ENCODE data around the gene ADARB2. TPM values are rescaled to one million over a fixed set of nuclear protein-coding genes. Genes with fewer than 3 reads are reported as not detected.

Gene ADARB2
- total and polyA plus RNA-seq, 4 donors: 0.22 to 1.3 (median 0.55) TPM

DNA sequence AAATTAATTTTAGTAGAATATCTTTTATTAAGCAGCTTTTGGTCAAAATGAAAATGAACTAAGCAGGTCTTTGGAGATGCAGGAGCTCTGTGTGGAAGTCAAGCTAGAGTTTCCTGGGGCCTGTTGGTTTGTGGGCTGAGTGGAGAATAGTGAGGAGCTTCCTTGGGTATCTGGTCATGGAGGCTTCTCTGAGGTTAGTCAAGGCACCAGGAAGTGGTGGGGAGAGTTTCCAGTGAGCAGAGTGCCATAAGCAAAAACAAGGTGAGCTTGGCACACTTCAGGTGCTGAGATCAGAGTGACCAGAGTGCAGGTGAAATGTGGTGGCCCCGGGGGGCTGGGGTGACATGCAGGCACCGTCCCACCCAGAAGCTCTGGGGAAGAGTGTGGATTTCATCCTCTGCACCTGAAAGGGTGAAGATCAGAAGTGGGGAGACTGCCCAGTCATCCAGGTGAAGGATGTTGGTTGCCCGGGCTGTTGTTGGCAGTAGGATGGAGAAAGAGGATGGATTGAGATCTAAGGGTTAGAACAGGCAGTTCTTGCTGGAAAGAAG is 603.8 kb downstream of the ADARB2 start:
- ATAC-seq (ENCODE audit: insufficient read depth, low FRiP score) (no peak), DNase-seq (no peak)
- H3K9ac ChIP-seq (ENCODE audit: insufficient read depth in 1 of 2, low read length in 2 of 2): no peak overlapping the region
- no peaks in the 10 kb centered on the region for H3K4me1 ChIP-seq (ENCODE audit: control insufficient read depth in 5 of 5, insufficient read depth in 5 of 5, low read length in 5 of 5)
- H3K27me3 ChIP-seq (ENCODE audit: control insufficient read depth in 3 of 3, insufficient read depth in 3 of 3, low read length in 2 of 3): no peaks in the 10 kb centered on the region
- 95 to 96% methylated on average over 3 of the region's 3 CpGs for WGBS, 2 donors
- no peak for TF ChIP-seq CTCF (IDR thresholded peaks at IDR 0.05; ENCODE audit: control extremely low read depth, extremely low read depth)
- H3K9me3 ChIP-seq (ENCODE audit: control insufficient read depth in 4 of 4, insufficient read depth in 3 of 4, low read length in 3 of 4): peaks cover 0 to 3% (median under 1%) of the 10 kb centered on the region in 4 donors
- H3K27ac ChIP-seq (ENCODE audit: low read depth in 1 of 2, low read length in 1 of 2): no peak overlapping the region
- peaks cover 14 to 25% (median 22%) of the 10 kb centered on the region in 4 donors for H3K36me3 ChIP-seq (ENCODE audit: control insufficient read depth in 4 of 4, insufficient read depth in 4 of 4, low read length in 4 of 4)
- H3K4me3 ChIP-seq: no peak overlapping the region

DNA sequence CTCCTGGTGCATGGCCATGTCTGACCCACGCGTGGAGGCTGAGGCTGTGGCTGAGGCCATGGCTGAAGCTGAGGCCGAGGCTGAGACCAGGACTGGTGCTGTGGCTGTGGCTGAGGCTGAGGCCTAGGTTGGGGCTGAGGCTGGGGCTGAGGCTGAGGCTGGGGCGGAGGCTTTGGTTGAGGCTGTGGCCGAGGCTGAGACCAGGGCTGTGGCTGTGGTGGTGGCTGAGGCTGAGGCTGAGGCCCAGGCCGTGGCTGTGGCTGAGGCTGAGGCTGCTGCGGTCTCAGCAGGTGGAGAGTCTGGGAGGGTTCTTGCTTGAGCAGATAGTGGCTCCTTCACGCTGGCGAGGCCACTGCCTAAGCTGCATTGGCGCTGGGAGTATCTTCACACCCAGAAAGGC is 604.7 kb downstream of the ADARB2 start:
- Histone ChIP-seq H3K4me1 (ENCODE audit: control insufficient read depth in 5 of 5, insufficient read depth in 5 of 5, low read length in 5 of 5) (no peaks in the 10 kb centered on the region), H3K27ac (ENCODE audit: low read depth in 1 of 2, low read length in 1 of 2) (no peak overlapping the region), H3K36me3 (ENCODE audit: control insufficient read depth in 4 of 4, insufficient read depth in 4 of 4, low read length in 4 of 4) (peaks cover 14 to 25% (median 23%) of the 10 kb centered on the region in 4 donors), H3K4me3 (no peak overlapping the region), H3K9ac (ENCODE audit: insufficient read depth in 1 of 2, low read length in 2 of 2) (no peak overlapping the region), H3K9me3 (ENCODE audit: control insufficient read depth in 4 of 4, insufficient read depth in 3 of 4, low read length in 3 of 4) (no peaks in the 10 kb centered on the region), H3K27me3 (ENCODE audit: control insufficient read depth in 3 of 3, insufficient read depth in 3 of 3, low read length in 2 of 3) (no peaks in the 10 kb centered on the region)
- TF ChIP-seq CTCF (IDR thresholded peaks at IDR 0.05; ENCODE audit: control extremely low read depth, extremely low read depth): no peak
- 83 to 92% methylated on average over 10 of the region's 10 CpGs for WGBS, 2 donors
- ATAC-seq (ENCODE audit: insufficient read depth, low FRiP score) (no peak), DNase-seq (no peak)

DNA sequence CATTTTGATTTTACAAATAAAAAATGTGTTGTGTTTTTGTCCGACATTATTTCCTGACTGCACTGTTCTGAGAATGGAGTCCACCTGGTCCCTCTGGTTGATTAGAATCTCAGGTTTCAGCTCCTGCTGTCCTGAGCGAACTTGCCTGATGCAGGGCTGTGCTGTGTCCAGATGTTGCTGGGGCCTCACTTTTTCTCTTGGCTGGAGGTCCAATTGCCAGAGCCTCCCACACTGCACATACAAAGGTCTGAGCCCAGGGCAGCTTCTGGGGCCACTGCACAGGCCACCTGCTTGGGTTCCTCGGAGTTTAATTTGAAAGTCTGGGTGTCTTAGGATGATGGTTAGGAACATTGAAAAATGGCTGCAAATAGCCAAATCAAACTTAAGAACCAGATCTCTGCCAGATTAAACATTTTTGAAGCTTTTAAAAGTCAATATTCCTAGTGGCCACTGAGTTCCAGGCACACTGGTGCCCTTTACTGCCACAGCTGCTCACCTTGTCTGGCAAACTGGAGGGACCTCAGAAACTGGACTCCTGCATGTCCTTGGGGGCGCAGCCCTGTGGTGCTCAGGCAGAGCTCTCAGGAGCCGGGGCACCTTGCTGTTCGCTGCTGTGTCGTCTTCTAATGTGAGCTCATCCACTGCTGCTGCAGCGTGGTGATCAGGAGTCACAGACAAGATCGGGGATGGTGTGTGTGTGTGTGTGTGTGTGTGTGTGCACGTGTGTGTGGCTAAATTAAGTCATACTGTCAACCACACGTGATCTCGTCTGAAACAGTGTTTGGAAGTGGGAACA is 606.1 kb downstream of the ADARB2 start:
- no peak for TF ChIP-seq CTCF (IDR thresholded peaks at IDR 0.05; ENCODE audit: control extremely low read depth, extremely low read depth)
- Histone ChIP-seq H3K27ac (ENCODE audit: low read depth in 1 of 2, low read length in 1 of 2) (no peak overlapping the region), H3K9ac (ENCODE audit: insufficient read depth in 1 of 2, low read length in 2 of 2) (no peak overlapping the region), H3K4me3 (no peak overlapping the region), H3K27me3 (ENCODE audit: control insufficient read depth in 3 of 3, insufficient read depth in 3 of 3, low read length in 2 of 3) (no peaks in the 10 kb centered on the region), H3K9me3 (ENCODE audit: control insufficient read depth in 4 of 4, insufficient read depth in 3 of 4, low read length in 3 of 4) (no peaks in the 10 kb centered on the region), H3K4me1 (ENCODE audit: control insufficient read depth in 5 of 5, insufficient read depth in 5 of 5, low read length in 5 of 5) (no peaks in the 10 kb centered on the region), H3K36me3 (ENCODE audit: control insufficient read depth in 4 of 4, insufficient read depth in 4 of 4, low read length in 4 of 4) (peaks cover 18 to 26% (median 24%) of the 10 kb centered on the region in 4 donors)
- no peak for ATAC-seq (ENCODE audit: insufficient read depth, low FRiP score)
- no peak for DNase-seq
- WGBS, 2 donors: 96 to 98% methylated on average over 12 of the region's 12 CpGs
